ENCODE measurements around the gene CFDP1. TPM values are rescaled to one million over a fixed set of nuclear protein-coding genes. Genes with fewer than 3 reads are reported as not detected.

CFDP1 gene
- total RNA-seq, 1 donor from 2014 or later: 59.7 TPM

- TF ChIP-seq CTCF (IDR thresholded peaks at IDR 0.05; ENCODE audit: insufficient read depth, low read length, poor library complexity, severe bottlenecking): no peak
- Histone ChIP-seq H3K36me3 (ENCODE audit: control insufficient read depth, insufficient read depth, low read length) (no peaks in the 10 kb centered on the region), H3K27me3 (ENCODE audit: control insufficient read depth, insufficient read depth, low read length) (no peaks in the 10 kb centered on the region), H3K4me3 (ENCODE audit: low read depth, low read length) (no peak overlapping the region)
- DNase-seq (ENCODE audit: low read depth): no peak
Observed at GRCh38 chr16:75317101-75317522, 116.2 kb downstream of the CFDP1 start.

GRCh38 chr16:75315539-75316306 is 117.6 kb downstream of the CFDP1 start:
- no peak for TF ChIP-seq CTCF (IDR thresholded peaks at IDR 0.05; ENCODE audit: insufficient read depth, low read length, poor library complexity, severe bottlenecking)
- no peak overlapping the region for H3K4me3 ChIP-seq (ENCODE audit: low read depth, low read length)
- H3K27me3 ChIP-seq (ENCODE audit: control insufficient read depth, insufficient read depth, low read length): no peaks in the 10 kb centered on the region
- no peak for DNase-seq (ENCODE audit: low read depth)
- H3K36me3 ChIP-seq (ENCODE audit: control insufficient read depth, insufficient read depth, low read length): no peaks in the 10 kb centered on the region

GRCh38 chr16:75312875-75313274 is 120.4 kb downstream of the CFDP1 start:
- no peaks in the 10 kb centered on the region for H3K27me3 ChIP-seq (ENCODE audit: control insufficient read depth, insufficient read depth, low read length)
- no peak for DNase-seq (ENCODE audit: low read depth)
- no peaks in the 10 kb centered on the region for H3K36me3 ChIP-seq (ENCODE audit: control insufficient read depth, insufficient read depth, low read length)
- TF ChIP-seq CTCF (IDR thresholded peaks at IDR 0.05; ENCODE audit: insufficient read depth, low read length, poor library complexity, severe bottlenecking): no peak
- no peak overlapping the region for H3K4me3 ChIP-seq (ENCODE audit: low read depth, low read length)

- Histone ChIP-seq H3K4me3 (ENCODE audit: low read depth, low read length) (no peak overlapping the region), H3K36me3 (ENCODE audit: control insufficient read depth, insufficient read depth, low read length) (no peaks in the 10 kb centered on the region), H3K27me3 (ENCODE audit: control insufficient read depth, insufficient read depth, low read length) (no peaks in the 10 kb centered on the region)
- DNase-seq (ENCODE audit: low read depth): no peak
- TF ChIP-seq CTCF (IDR thresholded peaks at IDR 0.05; ENCODE audit: insufficient read depth, low read length, poor library complexity, severe bottlenecking): no peak
Observed at GRCh38 chr16:75311383-75311938, 121.8 kb downstream of the CFDP1 start.

- no peak for DNase-seq (ENCODE audit: low read depth)
- Histone ChIP-seq H3K36me3 (ENCODE audit: control insufficient read depth, insufficient read depth, low read length) (no peaks in the 10 kb centered on the region), H3K27me3 (ENCODE audit: control insufficient read depth, insufficient read depth, low read length) (no peaks in the 10 kb centered on the region), H3K4me3 (ENCODE audit: low read depth, low read length) (no peak overlapping the region)
- no peak for TF ChIP-seq CTCF (IDR thresholded peaks at IDR 0.05; ENCODE audit: insufficient read depth, low read length, poor library complexity, severe bottlenecking)
Observed at GRCh38 chr16:75310541-75310940, 122.8 kb downstream of the CFDP1 start.

All from kidney epithelial cell (primary cell).